ENCODE measurements around the gene LTBP1.

The LTBP1 gene

GRCh38 chr2:33321876-33322483, 375.2 kb downstream of the LTBP1 start:
- DNase-seq: no peak

- DNase-seq: no peak
Observed at GRCh38 chr2:33322612-33323011, 375.9 kb downstream of the LTBP1 start.

GRCh38 chr2:33323957-33324356, 377.2 kb downstream of the LTBP1 start:
- DNase-seq: no peak

GRCh38 chr2:33326100-33326499, 379.3 kb downstream of the LTBP1 start:
- peak; percentile 21 for DNase-seq

GRCh38 chr2:33333433-33333832, 386.7 kb downstream of the LTBP1 start:
- DNase-seq: no peak

- no peak for DNase-seq
Observed at GRCh38 chr2:33334083-33334482, 387.3 kb downstream of the LTBP1 start.

GRCh38 chr2:33335516-33335915, 388.8 kb downstream of the LTBP1 start:
- no peak for DNase-seq

GRCh38 chr2:33336036-33336625, 389.4 kb downstream of the LTBP1 start:
- no peak for DNase-seq

GRCh38 chr2:33337385-33337960, 390.7 kb downstream of the LTBP1 start:
- DNase-seq: no peak

- DNase-seq: no peak
Observed at GRCh38 chr2:33337981-33338380, 391.2 kb downstream of the LTBP1 start.

- no peak for DNase-seq
Observed at GRCh38 chr2:33339269-33339668, 392.5 kb downstream of the LTBP1 start.

GRCh38 chr2:33340280-33340679, 393.5 kb downstream of the LTBP1 start:
- DNase-seq: no peak

GRCh38 chr2:33342171-33342570, 395.4 kb downstream of the LTBP1 start:
- DNase-seq: peak; percentile 7

- DNase-seq: peak; percentile 31
Observed at GRCh38 chr2:33342705-33343104, 396.0 kb downstream of the LTBP1 start.

- DNase-seq: no peak
Observed at GRCh38 chr2:33343387-33343895, 396.7 kb downstream of the LTBP1 start.

- no peak for DNase-seq
Observed at GRCh38 chr2:33344230-33344629, 397.5 kb downstream of the LTBP1 start.

GRCh38 chr2:33347856-33348255, 401.1 kb downstream of the LTBP1 start:
- no peak for DNase-seq

- DNase-seq: no peak
Observed at GRCh38 chr2:33350632-33351031, 403.9 kb downstream of the LTBP1 start.

GRCh38 chr2:33351781-33352180, 405.0 kb downstream of the LTBP1 start:
- DNase-seq: no peak

GRCh38 chr2:33354981-33355380, 408.2 kb downstream of the LTBP1 start:
- DNase-seq: no peak

GRCh38 chr2:33358878-33359277, 412.1 kb downstream of the LTBP1 start:
- DNase-seq: no peak

- no peak for DNase-seq
Observed at GRCh38 chr2:33363325-33364298, 416.9 kb downstream of the LTBP1 start.

GRCh38 chr2:33365264-33365970, 418.7 kb downstream of the LTBP1 start:
- DNase-seq: no peak

Data from NCI-H146 (cell line).